Nephron (organoid): ENCODE data around the gene NR5A1.
A peak's percentile ranks its signal among the peaks of the same experiment; 100 is the strongest.

ENCODE experiments used
- H3K27ac Mint-ChIP-seq, 3 experiments: 2 replicates each; pipeline ENCODE4 v1.8.0; 2020; ENCODE audit warnings: mixed read lengths in 3 of 3, mild to moderate bottlenecking in 2 of 3, moderate library complexity in 1 of 3
- H3K27me3 Mint-ChIP-seq: 2 replicates; pipeline ENCODE4 v1.8.0; 2021; ENCODE audit warnings: low read depth, mild to moderate bottlenecking, moderate library complexity, mixed read lengths
- H3K36me3 Mint-ChIP-seq: 2 replicates; pipeline ENCODE4 v1.8.0; 2020; ENCODE audit warnings: low read depth, mixed read lengths
- H3K4me1 Mint-ChIP-seq: 2 replicates; pipeline ENCODE4 v1.8.0; 2020; ENCODE audit warnings: mixed read lengths
- H3K4me3 Mint-ChIP-seq, 3 experiments: 2 replicates each; pipeline ENCODE4 v1.8.0; 2020; ENCODE audit warnings: mild to moderate bottlenecking in 3 of 3, mixed read lengths in 3 of 3, moderate library complexity in 2 of 3
- H3K9me3 Mint-ChIP-seq: 2 replicates; pipeline ENCODE4 v1.8.0; 2020; ENCODE audit warnings: mixed read lengths
- TF ChIP-seq, protein P1 (sequence below), 3 experiments: fragments of 200-600 bp; sonication (generic); IDR thresholded peaks; one replicate each; pipeline ENCODE4 v1.5.0; 2021; ENCODE audit warnings: antibody characterized with exemption in 3 of 3; ENCODE audit not compliant: unreplicated experiment in 3 of 3

NR5A1 gene

DNA sequence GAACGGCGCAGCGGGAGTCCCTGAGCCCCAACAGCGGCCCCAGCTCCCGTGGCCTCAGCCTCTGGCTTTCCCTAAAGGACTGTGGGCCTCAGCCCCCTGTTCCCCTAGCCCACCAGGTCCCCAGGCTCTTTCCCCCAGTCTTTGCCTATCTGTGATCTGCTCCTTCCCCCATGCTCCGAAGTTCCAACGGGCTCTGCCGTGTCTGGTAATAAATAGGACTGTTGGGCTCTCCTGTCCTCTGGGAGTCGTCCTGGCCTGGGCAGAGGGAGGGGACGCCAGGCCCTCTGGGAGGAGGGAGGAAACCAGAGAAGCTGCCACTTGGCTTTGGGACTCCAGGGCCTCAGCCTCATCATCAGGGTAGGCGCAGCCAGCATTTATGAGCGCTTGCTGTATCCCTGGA, 28.8 kb downstream of the NR5A1 start:
- Mint-ChIP-seq H3K4me3 (peak overlapping the region; percentile 52 to 80 (median 57)), H3K36me3 (no peaks in the 10 kb centered on the region), H3K4me1 (no peaks in the 10 kb centered on the region), H3K9me3 (no peaks in the 10 kb centered on the region), H3K27ac (no peak overlapping the region), H3K27me3 (peaks cover 70% of the 10 kb centered on the region)
- TF ChIP-seq, protein P1, sequence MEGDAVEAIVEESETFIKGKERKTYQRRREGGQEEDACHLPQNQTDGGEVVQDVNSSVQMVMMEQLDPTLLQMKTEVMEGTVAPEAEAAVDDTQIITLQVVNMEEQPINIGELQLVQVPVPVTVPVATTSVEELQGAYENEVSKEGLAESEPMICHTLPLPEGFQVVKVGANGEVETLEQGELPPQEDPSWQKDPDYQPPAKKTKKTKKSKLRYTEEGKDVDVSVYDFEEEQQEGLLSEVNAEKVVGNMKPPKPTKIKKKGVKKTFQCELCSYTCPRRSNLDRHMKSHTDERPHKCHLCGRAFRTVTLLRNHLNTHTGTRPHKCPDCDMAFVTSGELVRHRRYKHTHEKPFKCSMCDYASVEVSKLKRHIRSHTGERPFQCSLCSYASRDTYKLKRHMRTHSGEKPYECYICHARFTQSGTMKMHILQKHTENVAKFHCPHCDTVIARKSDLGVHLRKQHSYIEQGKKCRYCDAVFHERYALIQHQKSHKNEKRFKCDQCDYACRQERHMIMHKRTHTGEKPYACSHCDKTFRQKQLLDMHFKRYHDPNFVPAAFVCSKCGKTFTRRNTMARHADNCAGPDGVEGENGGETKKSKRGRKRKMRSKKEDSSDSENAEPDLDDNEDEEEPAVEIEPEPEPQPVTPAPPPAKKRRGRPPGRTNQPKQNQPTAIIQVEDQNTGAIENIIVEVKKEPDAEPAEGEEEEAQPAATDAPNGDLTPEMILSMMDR (IDR thresholded peaks at IDR 0.05; ENCODE audit: unreplicated experiment in 3 of 3): no peak

DNA sequence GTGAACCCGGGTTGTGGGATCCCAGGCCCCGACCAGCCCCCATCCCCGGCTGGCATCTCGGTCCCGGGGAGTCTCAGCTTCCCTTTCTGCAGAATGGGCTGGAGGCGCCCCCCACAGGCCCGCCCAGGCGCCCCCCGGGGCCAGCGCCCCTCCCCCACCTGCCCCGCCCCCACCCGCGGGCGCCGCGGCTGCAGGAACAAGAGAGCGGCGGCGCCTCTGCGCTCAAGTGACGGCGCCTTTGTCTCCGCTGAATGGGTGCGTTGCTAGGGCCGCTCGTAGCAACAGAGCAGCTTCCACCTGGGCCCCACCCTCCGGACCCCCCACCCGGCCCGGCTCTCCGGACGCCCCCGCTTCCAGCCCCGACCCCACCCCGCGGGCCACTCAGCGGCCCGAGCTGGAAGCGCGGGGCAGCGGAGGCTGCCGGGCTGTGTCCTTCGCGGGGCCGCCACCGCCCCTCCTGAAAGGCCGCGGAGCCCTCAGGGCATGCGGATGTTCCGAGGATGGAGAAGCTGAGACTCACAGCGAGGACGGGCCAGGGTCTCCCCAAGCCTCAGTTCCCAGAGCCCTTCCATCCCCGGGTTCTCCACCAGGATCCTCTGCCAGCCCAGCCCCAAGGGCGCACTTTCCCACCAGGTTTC, 29.4 kb downstream of the NR5A1 start:
- TF ChIP-seq, protein P1 (IDR thresholded peaks at IDR 0.05; ENCODE audit: unreplicated experiment in 3 of 3): no peak
- H3K4me3 Mint-ChIP-seq: peak overlapping the region; percentile 34 to 80 (median 52)
- H3K27me3 Mint-ChIP-seq: peaks cover 70% of the 10 kb centered on the region
- no peaks in the 10 kb centered on the region for H3K4me1 Mint-ChIP-seq
- no peaks in the 10 kb centered on the region for H3K36me3 Mint-ChIP-seq
- H3K9me3 Mint-ChIP-seq: no peaks in the 10 kb centered on the region
- H3K27ac Mint-ChIP-seq: no peak overlapping the region

DNA sequence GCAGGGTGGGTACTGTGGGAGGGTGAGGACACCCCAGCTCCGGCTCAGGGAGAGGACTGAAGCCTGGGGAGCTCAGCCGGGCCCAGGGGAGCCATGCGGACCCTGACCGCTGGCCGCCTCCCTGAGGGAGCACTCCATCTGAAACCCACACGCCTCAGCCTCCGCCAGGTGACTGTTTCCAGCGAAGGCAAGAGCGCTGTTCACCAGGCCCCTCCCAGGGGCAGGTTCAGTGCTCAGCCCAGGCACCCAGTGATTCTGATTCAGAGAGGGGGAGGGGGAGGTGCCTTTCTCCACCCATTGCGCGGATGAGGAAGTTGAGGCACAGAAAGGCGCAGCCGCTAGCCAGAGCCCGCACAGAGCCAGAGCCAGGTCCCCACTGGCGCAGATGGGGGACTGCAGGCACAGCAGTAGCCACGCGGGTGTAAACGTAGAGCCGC, 30.0 kb downstream of the NR5A1 start:
- no peaks in the 10 kb centered on the region for H3K4me1 Mint-ChIP-seq
- TF ChIP-seq, protein P1 (IDR thresholded peaks at IDR 0.05; ENCODE audit: unreplicated experiment in 3 of 3): no peak
- H3K9me3 Mint-ChIP-seq: no peaks in the 10 kb centered on the region
- no peak overlapping the region for H3K27ac Mint-ChIP-seq
- H3K36me3 Mint-ChIP-seq: no peaks in the 10 kb centered on the region
- peaks cover 72% of the 10 kb centered on the region for H3K27me3 Mint-ChIP-seq
- peak overlapping the region in 2 of 3 experiments; percentile 19 to 37 for H3K4me3 Mint-ChIP-seq

DNA sequence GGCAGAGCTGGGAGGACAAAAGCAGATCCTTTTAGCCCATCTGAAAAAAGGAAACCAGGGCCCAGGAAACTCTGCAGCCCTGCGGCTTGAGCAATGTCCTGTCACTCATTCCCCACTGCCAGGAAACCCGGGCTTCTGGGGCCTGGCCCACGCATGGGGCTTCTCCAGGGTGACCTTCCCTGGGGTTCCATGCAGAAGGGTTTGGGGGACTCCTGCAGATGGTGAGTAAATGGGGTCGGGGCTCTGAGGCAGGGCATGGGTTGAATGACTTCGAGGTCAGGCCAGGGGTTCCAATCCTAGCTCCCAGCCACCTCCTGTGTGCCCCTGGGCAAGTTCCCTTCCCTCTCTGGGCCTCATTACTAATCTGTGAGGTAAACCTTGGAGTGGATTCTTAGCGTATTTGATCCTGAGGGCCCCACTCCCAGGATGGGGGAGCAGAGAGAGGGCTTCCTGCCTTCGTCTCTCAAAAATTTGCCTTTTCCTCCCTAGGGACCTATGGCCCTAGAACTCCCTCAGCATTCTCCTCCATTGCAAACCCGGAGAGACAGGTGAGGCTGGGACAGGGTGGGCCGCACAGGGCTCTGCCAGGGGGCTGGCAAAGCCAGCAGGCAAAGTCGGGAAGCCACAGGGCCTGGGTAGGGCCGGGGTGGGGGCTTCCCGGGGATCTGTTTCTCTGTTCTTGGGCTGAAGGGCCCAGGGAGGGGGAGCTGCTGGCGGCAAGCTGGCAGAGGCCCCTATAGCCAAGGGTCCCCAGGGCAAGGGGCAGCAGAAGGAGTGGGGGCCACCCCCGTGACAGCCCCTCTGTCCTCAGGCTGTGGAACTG, 31.1 kb downstream of the NR5A1 start:
- Mint-ChIP-seq H3K27ac (no peak overlapping the region), H3K4me3 (no peak overlapping the region), H3K36me3 (no peaks in the 10 kb centered on the region), H3K27me3 (peaks cover 68% of the 10 kb centered on the region), H3K4me1 (no peaks in the 10 kb centered on the region), H3K9me3 (no peaks in the 10 kb centered on the region)
- TF ChIP-seq, protein P1 (IDR thresholded peaks at IDR 0.05; ENCODE audit: unreplicated experiment in 3 of 3): no peak

DNA sequence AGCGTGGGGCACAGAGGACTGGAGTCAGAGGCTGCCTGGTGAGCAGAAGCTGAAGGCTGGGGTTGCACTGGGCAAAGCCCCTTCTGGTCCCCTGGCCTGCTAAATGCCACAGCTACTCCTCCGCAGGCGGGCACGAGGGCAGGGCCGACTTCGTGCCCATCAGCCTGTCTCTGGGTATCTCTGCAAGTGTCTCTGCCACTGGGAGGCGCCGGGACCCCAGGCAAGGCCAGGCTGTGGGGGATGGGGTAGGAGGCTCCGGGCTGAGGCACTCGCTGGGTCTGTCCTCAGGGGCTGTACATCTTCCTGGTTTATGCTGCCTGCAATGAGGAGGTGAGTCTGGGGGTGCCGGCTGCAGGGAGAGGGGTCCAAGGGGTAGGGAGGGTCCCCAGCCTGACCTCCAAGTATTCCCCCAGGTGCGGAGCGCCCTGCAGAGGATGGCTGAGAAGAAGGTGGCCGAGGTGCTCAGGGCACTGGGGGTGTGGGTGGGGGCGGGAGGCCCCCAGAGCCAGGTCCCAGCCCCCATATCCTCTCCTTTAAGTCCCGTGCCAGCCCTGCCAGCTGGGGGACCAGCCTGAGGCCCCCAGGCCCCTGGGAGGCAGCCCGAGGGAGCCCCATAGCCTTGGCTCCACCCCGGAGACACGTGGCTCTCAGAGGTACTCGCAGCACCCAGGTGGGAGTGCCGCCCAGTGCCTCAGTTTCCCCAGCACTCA, 31.9 kb downstream of the NR5A1 start:
- H3K9me3 Mint-ChIP-seq: no peaks in the 10 kb centered on the region
- no peaks in the 10 kb centered on the region for H3K36me3 Mint-ChIP-seq
- H3K4me3 Mint-ChIP-seq: no peak overlapping the region
- TF ChIP-seq, protein P1 (IDR thresholded peaks at IDR 0.05; ENCODE audit: unreplicated experiment in 3 of 3): no peak
- H3K4me1 Mint-ChIP-seq: no peaks in the 10 kb centered on the region
- H3K27me3 Mint-ChIP-seq: peaks cover 61% of the 10 kb centered on the region
- H3K27ac Mint-ChIP-seq: no peak overlapping the region
